BE2C (cell line): ENCODE measurements around the gene PLGRKT.
"Not testable (repeated sequence)": the region's sequence is repeated elsewhere in the genome, so short reads cannot be mapped to it uniquely, and the experiment has no call there.

ENCODE experiments used
- DNase-seq: peaks from one replicate; pipeline ENCODE4 v3.0.0-alpha.2; 2020
- H3K27me3 ChIP-seq: fragments of 250-450 bp; sonication (Bioruptor Pico); 2 replicates; pipeline ENCODE4 v1.5.1; 2020; ENCODE audit warnings: mild to moderate bottlenecking
- H3K36me3 ChIP-seq: fragments of 250-450 bp; sonication (Bioruptor Pico); 2 replicates; pipeline ENCODE4 v1.5.1; 2020; ENCODE audit warnings: mild to moderate bottlenecking
- H3K4me1 ChIP-seq: fragments of 250-450 bp; sonication (Bioruptor Pico); 2 replicates; pipeline ENCODE4 v1.5.1; 2020
- H3K4me3 ChIP-seq: 2 replicates; pipeline ENCODE4 v1.5.1; 2011; ENCODE audit warnings: low read depth, low read length
- H3K9me3 ChIP-seq: fragments of 250-450 bp; sonication (Bioruptor Pico); 2 replicates; pipeline ENCODE4 v1.5.1; 2020
- TF ChIP-seq, protein P1 (sequence below): IDR thresholded peaks from 2 replicates; pipeline ENCODE4 v1.5.1; 2012; ENCODE audit warnings: mild to moderate bottlenecking, low read depth, low read length

Gene PLGRKT

DNA sequence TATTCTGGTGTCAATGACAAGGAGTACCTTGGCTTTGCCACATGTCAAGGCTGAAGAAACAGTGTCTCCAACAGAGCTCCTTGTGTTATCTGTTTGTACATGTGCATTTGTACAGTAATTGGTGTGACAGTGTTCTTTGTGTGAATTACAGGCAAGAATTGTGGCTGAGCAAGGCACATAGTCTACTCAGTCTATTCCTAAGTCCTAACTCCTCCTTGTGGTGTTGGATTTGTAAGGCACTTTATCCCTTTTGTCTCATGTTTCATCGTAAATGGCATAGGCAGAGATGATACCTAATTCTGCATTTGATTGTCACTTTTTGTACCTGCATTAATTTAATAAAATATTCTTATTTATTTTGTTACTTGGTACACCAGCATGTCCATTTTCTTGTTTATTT, 32.4 kb upstream of the PLGRKT start:
- H3K36me3 ChIP-seq = no peaks in the 10 kb centered on the region
- H3K9me3 ChIP-seq = no peaks in the 10 kb centered on the region
- no peak overlapping the region for H3K4me3 ChIP-seq
- TF ChIP-seq, protein P1, sequence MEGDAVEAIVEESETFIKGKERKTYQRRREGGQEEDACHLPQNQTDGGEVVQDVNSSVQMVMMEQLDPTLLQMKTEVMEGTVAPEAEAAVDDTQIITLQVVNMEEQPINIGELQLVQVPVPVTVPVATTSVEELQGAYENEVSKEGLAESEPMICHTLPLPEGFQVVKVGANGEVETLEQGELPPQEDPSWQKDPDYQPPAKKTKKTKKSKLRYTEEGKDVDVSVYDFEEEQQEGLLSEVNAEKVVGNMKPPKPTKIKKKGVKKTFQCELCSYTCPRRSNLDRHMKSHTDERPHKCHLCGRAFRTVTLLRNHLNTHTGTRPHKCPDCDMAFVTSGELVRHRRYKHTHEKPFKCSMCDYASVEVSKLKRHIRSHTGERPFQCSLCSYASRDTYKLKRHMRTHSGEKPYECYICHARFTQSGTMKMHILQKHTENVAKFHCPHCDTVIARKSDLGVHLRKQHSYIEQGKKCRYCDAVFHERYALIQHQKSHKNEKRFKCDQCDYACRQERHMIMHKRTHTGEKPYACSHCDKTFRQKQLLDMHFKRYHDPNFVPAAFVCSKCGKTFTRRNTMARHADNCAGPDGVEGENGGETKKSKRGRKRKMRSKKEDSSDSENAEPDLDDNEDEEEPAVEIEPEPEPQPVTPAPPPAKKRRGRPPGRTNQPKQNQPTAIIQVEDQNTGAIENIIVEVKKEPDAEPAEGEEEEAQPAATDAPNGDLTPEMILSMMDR = no peak
- H3K4me1 ChIP-seq = no peaks in the 10 kb centered on the region
- no peak for DNase-seq
- no peaks in the 10 kb centered on the region for H3K27me3 ChIP-seq

DNA sequence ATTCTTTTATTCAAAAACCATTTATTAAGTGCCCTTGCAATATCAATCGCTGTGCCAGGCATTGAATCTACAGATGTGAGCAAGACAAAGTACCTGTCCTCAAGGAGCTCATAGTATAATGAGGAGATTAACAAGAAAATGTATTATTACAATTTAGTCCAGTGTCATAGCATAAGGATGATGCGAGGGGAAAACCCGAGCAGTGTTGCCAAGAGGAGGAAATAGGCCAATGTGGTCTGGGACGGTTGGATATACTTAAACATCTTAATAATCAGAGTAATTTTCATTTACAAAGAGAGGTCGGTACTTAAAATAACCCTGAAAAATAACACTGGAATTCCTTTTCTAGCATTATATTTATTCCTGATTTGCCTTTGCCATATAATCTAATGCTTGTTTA, 31.1 kb upstream of the PLGRKT start:
- H3K27me3 ChIP-seq = no peaks in the 10 kb centered on the region
- no peaks in the 10 kb centered on the region for H3K36me3 ChIP-seq
- H3K4me1 ChIP-seq = no peaks in the 10 kb centered on the region
- H3K9me3 ChIP-seq = no peaks in the 10 kb centered on the region
- TF ChIP-seq, protein P1 = no peak
- no peak for DNase-seq
- no peak overlapping the region for H3K4me3 ChIP-seq

DNA sequence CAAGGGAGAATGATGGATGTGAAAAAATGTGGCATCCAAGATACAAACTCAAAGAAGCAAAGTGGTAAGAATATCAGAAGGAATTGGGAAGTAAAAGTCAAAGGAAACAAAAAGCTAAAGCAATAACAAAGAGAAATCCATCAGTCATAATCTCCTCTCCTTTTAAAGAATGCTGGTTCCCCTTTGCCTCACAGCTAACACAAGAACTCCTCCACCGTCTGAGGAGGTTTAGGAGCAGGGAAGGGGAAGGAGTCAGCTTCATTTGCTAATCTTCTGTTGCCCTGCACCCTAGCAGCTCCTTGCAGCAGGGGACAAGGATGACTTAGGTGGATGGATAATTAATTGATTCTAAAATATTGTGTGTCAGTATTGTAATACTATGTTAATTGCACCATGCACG, 29.0 kb upstream of the PLGRKT start:
- TF ChIP-seq, protein P1 = no peak
- Histone ChIP-seq H3K9me3 (no peaks in the 10 kb centered on the region), H3K27me3 (no peaks in the 10 kb centered on the region), H3K36me3 (no peaks in the 10 kb centered on the region), H3K4me3 (no peak overlapping the region), H3K4me1 (no peaks in the 10 kb centered on the region)
- DNase-seq = no peak

DNA sequence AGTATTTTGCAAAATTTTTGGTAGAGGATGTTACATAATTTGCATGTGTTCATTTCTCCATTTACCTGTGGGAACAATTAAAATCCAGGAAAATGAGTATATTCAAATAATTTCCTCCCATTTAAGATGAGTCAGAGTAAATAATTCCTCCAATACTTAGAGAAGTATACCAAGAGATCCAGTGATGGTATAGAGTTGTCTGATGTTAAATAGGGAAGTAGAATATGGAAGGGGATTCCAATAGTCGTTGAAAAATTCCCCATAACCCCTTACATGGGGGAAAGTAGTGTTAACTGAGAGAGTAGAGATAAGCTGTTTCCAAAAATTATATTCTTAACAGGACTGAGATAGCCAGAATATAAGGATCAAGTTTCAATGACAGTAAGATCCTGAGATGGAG, 28.3 kb upstream of the PLGRKT start:
- Histone ChIP-seq H3K4me3 (no peak overlapping the region), H3K27me3 (no peaks in the 10 kb centered on the region), H3K36me3 (no peaks in the 10 kb centered on the region), H3K9me3 (no peaks in the 10 kb centered on the region), H3K4me1 (no peaks in the 10 kb centered on the region)
- no peak for DNase-seq
- TF ChIP-seq, protein P1 = no peak

DNA sequence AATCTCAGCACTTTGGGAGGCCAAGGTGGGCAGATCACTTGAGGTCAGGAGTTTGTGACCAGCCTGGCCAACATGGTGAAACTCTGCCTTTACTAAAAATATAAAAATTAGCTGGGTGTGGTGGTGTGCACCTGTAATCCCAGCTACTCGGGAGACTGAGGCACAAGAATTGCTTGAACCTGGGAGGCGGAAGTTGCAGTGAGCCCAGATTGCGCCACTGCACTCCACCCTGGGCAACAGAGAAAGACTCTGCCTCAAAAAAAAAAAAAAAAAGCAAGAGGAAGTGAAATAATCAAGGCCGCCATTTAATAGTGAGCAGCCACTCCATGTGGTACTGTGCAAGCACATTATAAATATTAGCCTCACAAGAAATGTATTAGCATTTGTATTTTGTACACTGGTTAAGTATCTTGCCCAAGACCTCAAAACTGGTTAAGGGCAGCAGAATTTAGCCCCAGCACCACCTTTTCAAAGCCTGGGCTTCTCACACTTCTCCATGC, 27.2 kb upstream of the PLGRKT start:
- not testable (repeated sequence) for H3K9me3 ChIP-seq, H3K27me3 ChIP-seq, H3K4me1 ChIP-seq, DNase-seq, H3K36me3 ChIP-seq, H3K4me3 ChIP-seq

DNA sequence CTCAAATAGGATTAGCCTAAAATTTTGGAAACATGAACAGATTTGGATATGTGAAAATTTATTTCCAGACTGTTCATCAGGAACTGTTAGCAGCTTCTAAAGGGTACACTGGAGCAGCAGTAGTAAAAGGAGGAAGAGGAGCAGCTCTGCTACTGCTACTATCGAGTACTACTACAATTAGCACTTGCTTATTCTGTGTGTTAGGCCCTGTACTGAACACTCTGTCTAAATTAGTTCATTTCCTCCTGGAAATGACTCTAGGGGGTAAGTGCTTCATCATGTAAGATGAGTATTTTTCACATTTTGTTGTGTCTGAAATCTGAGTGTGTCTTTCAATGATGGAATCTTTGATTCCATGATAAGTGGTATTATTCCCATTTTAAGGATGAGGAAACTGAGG, 22.4 kb upstream of the PLGRKT start:
- no peak overlapping the region for H3K4me3 ChIP-seq
- H3K36me3 ChIP-seq = no peaks in the 10 kb centered on the region

More for the DNA sequence above, 22.4 kb upstream of the PLGRKT start:
- no peaks in the 10 kb centered on the region for H3K4me1 ChIP-seq
- H3K9me3 ChIP-seq = no peaks in the 10 kb centered on the region
- TF ChIP-seq, protein P1 = no peak
- no peak for DNase-seq
- no peaks in the 10 kb centered on the region for H3K27me3 ChIP-seq
